ENCODE measurements around the gene TNFRSF14.

DNA sequence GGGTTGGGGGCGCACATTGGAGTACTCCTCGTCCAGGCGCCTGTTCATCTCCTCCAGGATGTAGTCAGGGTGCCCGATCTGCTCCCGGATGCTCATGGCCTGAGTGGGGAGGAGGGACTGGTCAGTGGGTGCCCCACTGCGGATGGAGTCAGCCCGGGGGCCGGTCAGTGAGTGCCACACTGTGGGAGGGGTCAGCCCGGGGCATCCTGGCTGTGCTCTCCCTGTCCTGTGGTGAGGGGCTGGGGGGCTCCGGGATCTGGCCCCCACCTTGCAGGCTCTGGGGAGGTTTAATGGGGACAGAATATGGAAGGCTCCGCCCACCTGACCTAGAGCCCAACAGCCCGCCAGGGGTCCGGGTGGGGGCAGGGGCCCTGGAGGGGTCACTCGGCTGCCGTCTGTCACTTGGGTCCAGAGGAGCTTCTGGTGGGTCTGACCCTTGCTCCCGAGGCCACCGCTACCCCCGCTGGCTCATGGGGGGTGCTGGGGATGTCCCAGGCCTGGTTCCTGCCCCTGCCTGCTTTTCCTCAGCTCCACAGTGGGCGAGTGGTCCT is 39.2 kb downstream of the TNFRSF14 start:
- TF ChIP-seq, protein P1, sequence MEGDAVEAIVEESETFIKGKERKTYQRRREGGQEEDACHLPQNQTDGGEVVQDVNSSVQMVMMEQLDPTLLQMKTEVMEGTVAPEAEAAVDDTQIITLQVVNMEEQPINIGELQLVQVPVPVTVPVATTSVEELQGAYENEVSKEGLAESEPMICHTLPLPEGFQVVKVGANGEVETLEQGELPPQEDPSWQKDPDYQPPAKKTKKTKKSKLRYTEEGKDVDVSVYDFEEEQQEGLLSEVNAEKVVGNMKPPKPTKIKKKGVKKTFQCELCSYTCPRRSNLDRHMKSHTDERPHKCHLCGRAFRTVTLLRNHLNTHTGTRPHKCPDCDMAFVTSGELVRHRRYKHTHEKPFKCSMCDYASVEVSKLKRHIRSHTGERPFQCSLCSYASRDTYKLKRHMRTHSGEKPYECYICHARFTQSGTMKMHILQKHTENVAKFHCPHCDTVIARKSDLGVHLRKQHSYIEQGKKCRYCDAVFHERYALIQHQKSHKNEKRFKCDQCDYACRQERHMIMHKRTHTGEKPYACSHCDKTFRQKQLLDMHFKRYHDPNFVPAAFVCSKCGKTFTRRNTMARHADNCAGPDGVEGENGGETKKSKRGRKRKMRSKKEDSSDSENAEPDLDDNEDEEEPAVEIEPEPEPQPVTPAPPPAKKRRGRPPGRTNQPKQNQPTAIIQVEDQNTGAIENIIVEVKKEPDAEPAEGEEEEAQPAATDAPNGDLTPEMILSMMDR (IDR thresholded peaks at IDR 0.05): no peak
- no peak for TF ChIP-seq EZH2 (IDR thresholded peaks at IDR 0.05; ENCODE audit: borderline replicate concordance, insufficient read depth, low read depth, low read length, poor library complexity, severe bottlenecking)

Data from B cell (primary cell).